ENCODE measurements around the gene NECAB2. TPM values are rescaled to one million over a fixed set of nuclear protein-coding genes. Genes with fewer than 3 reads are reported as not detected.

The NECAB2 gene
- total RNA-seq, 1 donor from 2014 or later = not detected

GRCh38 chr16:84021488-84021887 is 53.4 kb downstream of the NECAB2 start:
- Mint-ChIP-seq H3K27ac (ENCODE audit: unreplicated experiment) (no peak overlapping the region), H3K27me3 (ENCODE audit: unreplicated experiment) (no peaks in the 10 kb centered on the region), H3K4me3 (ENCODE audit: unreplicated experiment) (no peak overlapping the region), H3K36me3 (ENCODE audit: unreplicated experiment) (peaks cover 2% of the 10 kb centered on the region), H3K9me3 (ENCODE audit: unreplicated experiment) (peaks cover 11% of the 10 kb centered on the region), H3K4me1 (ENCODE audit: unreplicated experiment) (peaks cover 13% of the 10 kb centered on the region)
- no peak for DNase-seq (ENCODE audit: extremely low spot score, unreplicated experiment)
- TF ChIP-seq CTCF (IDR thresholded peaks at IDR 0.05) = no peak

- Mint-ChIP-seq H3K27ac (ENCODE audit: unreplicated experiment) (no peak overlapping the region), H3K4me1 (ENCODE audit: unreplicated experiment) (peaks cover 13% of the 10 kb centered on the region), H3K9me3 (ENCODE audit: unreplicated experiment) (peaks cover 11% of the 10 kb centered on the region), H3K4me3 (ENCODE audit: unreplicated experiment) (no peak overlapping the region), H3K36me3 (ENCODE audit: unreplicated experiment) (peaks cover 2% of the 10 kb centered on the region), H3K27me3 (ENCODE audit: unreplicated experiment) (peaks cover under 1% of the 10 kb centered on the region)
- TF ChIP-seq CTCF (IDR thresholded peaks at IDR 0.05) = no peak
- no peak for DNase-seq (ENCODE audit: extremely low spot score, unreplicated experiment)
Measured at GRCh38 chr16:84022644-84023043, 54.6 kb downstream of the NECAB2 start.

GRCh38 chr16:84024854-84025253 is 56.8 kb downstream of the NECAB2 start:
- Mint-ChIP-seq H3K4me3 (ENCODE audit: unreplicated experiment) (no peak overlapping the region), H3K36me3 (ENCODE audit: unreplicated experiment) (peaks cover 2% of the 10 kb centered on the region), H3K9me3 (ENCODE audit: unreplicated experiment) (peaks cover 5% of the 10 kb centered on the region), H3K27me3 (ENCODE audit: unreplicated experiment) (peaks cover 8% of the 10 kb centered on the region), H3K27ac (ENCODE audit: unreplicated experiment) (peak overlapping the region; percentile 47), H3K4me1 (ENCODE audit: unreplicated experiment) (peaks cover 13% of the 10 kb centered on the region)
- no peak for DNase-seq (ENCODE audit: extremely low spot score, unreplicated experiment)
- TF ChIP-seq CTCF (IDR thresholded peaks at IDR 0.05) = no peak

- Mint-ChIP-seq H3K4me1 (ENCODE audit: unreplicated experiment) (peaks cover 13% of the 10 kb centered on the region), H3K4me3 (ENCODE audit: unreplicated experiment) (no peak overlapping the region), H3K9me3 (ENCODE audit: unreplicated experiment) (peaks cover 2% of the 10 kb centered on the region), H3K27ac (ENCODE audit: unreplicated experiment) (no peak overlapping the region), H3K36me3 (ENCODE audit: unreplicated experiment) (peaks cover under 1% of the 10 kb centered on the region), H3K27me3 (ENCODE audit: unreplicated experiment) (peaks cover 20% of the 10 kb centered on the region)
- TF ChIP-seq CTCF (IDR thresholded peaks at IDR 0.05) = no peak
- DNase-seq (ENCODE audit: extremely low spot score, unreplicated experiment) = no peak
Measured at GRCh38 chr16:84026606-84027005, 58.6 kb downstream of the NECAB2 start.

GRCh38 chr16:84027625-84028024 is 59.6 kb downstream of the NECAB2 start:
- H3K4me1 Mint-ChIP-seq (ENCODE audit: unreplicated experiment) = peaks cover 13% of the 10 kb centered on the region
- DNase-seq (ENCODE audit: extremely low spot score, unreplicated experiment) = no peak
- peaks cover 20% of the 10 kb centered on the region for H3K27me3 Mint-ChIP-seq (ENCODE audit: unreplicated experiment)
- no peaks in the 10 kb centered on the region for H3K9me3 Mint-ChIP-seq (ENCODE audit: unreplicated experiment)
- no peak overlapping the region for H3K27ac Mint-ChIP-seq (ENCODE audit: unreplicated experiment)
- no peaks in the 10 kb centered on the region for H3K36me3 Mint-ChIP-seq (ENCODE audit: unreplicated experiment)
- no peak for TF ChIP-seq CTCF (IDR thresholded peaks at IDR 0.05)
- no peak overlapping the region for H3K4me3 Mint-ChIP-seq (ENCODE audit: unreplicated experiment)
